BLaER1 treated with 17β-estradiol and CSF1 and Interleukin-3, amounts not matched to agents 10 nM and 100 nM (cell line): ENCODE results near the gene ANP32B.
"Not testable (repeated sequence)": the region's sequence is repeated elsewhere in the genome, so short reads cannot be mapped to it uniquely, and the experiment has no call there.

Experiments
- H3K27ac ChIP-seq, 11 experiments: shearing (Covaris generic); formaldehyde crosslinking; 2 replicates each; pipeline ENCODE4 v1.8.1; 2022
- H3K27me3 ChIP-seq, 11 experiments: shearing (Covaris generic); formaldehyde crosslinking; 2 replicates each; pipeline ENCODE4 v1.8.1; 2022
- H3K36me3 ChIP-seq, 11 experiments: shearing (Covaris generic); formaldehyde crosslinking; 2 replicates each; pipeline ENCODE4 v1.8.1; 2022
- H3K4me1 ChIP-seq, 10 experiments: shearing (Covaris generic); formaldehyde crosslinking; 2 replicates each; pipeline ENCODE4 v1.8.1; 2022
- H3K4me2 ChIP-seq, 11 experiments: shearing (Covaris generic); formaldehyde crosslinking; 2 replicates each; pipeline ENCODE4 v1.8.1; 2022
- H3K4me3 ChIP-seq, 10 experiments: shearing (Covaris generic); formaldehyde crosslinking; 2 replicates each; pipeline ENCODE4 v1.8.1; 2022
- H3K9ac ChIP-seq, 11 experiments: shearing (Covaris generic); formaldehyde crosslinking; 2 replicates each; pipeline ENCODE4 v1.8.1; 2022
- H3K9me3 ChIP-seq, 11 experiments: shearing (Covaris generic); formaldehyde crosslinking; replicated peaks in 1 of 11; 2 replicates each; pipeline ENCODE4 v1.8.1; 2022
- H4K20me1 ChIP-seq, 11 experiments: shearing (Covaris generic); formaldehyde crosslinking; 2 replicates each; pipeline ENCODE4 v1.8.1; 2022
- Cebpa-rat ChIP-seq, 11 experiments: shearing (Covaris generic); IDR thresholded peaks; 2 replicates each; pipeline ENCODE4 v1.8.1; 2022

The ANP32B gene

GRCh38 chr9:97943308-97943855, 39.8 kb upstream of the ANP32B start:
- no peak for TF ChIP-seq Cebpa-rat (IDR thresholded peaks at IDR 0.05)
- Histone ChIP-seq H3K27me3 (no peaks in the 10 kb centered on the region), H3K4me2 (no peak overlapping the region), H3K9ac (no peak overlapping the region), H3K27ac (no peak overlapping the region), H3K9me3 (no peaks in the 10 kb centered on the region), H3K36me3 (no peaks in the 10 kb centered on the region), H3K4me1 (peaks cover under 1 to 3% (median 2%) of the 10 kb centered on the region in 10 experiments; a peak in 16 of 20 replicates), H3K4me3 (no peak overlapping the region), H4K20me1 (no peaks in the 10 kb centered on the region)

- Histone ChIP-seq H3K4me3 (no peak overlapping the region), H3K36me3 (no peaks in the 10 kb centered on the region), H3K4me2 (no peak overlapping the region), H3K9me3 (no peaks in the 10 kb centered on the region), H3K4me1 (no peaks in the 10 kb centered on the region), H3K27ac (no peak overlapping the region), H3K9ac (no peak overlapping the region), H3K27me3 (no peaks in the 10 kb centered on the region), H4K20me1 (no peaks in the 10 kb centered on the region)
- TF ChIP-seq Cebpa-rat (IDR thresholded peaks at IDR 0.05) = no peak
Observed at GRCh38 chr9:97944612-97945011, 38.5 kb upstream of the ANP32B start.

- H3K36me3 ChIP-seq, H3K4me2 ChIP-seq, H3K9ac ChIP-seq, H3K4me1 ChIP-seq, H3K9me3 ChIP-seq, H4K20me1 ChIP-seq, H3K27me3 ChIP-seq, H3K27ac ChIP-seq, H3K4me3 ChIP-seq: not testable (repeated sequence)
Observed at GRCh38 chr9:97945470-97945869, 37.7 kb upstream of the ANP32B start.

- not testable (repeated sequence) for H3K4me1 ChIP-seq, H3K36me3 ChIP-seq, H3K9ac ChIP-seq, H4K20me1 ChIP-seq, H3K27me3 ChIP-seq, H3K4me2 ChIP-seq, H3K27ac ChIP-seq, H3K4me3 ChIP-seq, H3K9me3 ChIP-seq
Observed at GRCh38 chr9:97947094-97947493, 36.0 kb upstream of the ANP32B start.

GRCh38 chr9:97950873-97951272, 32.3 kb upstream of the ANP32B start:
- not testable (repeated sequence) for H3K27me3 ChIP-seq, H4K20me1 ChIP-seq, H3K36me3 ChIP-seq, H3K4me2 ChIP-seq, H3K9me3 ChIP-seq, H3K9ac ChIP-seq, H3K27ac ChIP-seq, H3K4me3 ChIP-seq, H3K4me1 ChIP-seq

- peaks cover 0 to 8% (median 4%) of the 10 kb centered on the region in 11 experiments; a peak in 4 of 22 replicates for H3K9me3 ChIP-seq
- H4K20me1 ChIP-seq = no peaks in the 10 kb centered on the region
- no peaks in the 10 kb centered on the region for H3K4me1 ChIP-seq
- H3K9ac ChIP-seq = no peak overlapping the region
- no peak overlapping the region for H3K27ac ChIP-seq
- H3K36me3 ChIP-seq = no peaks in the 10 kb centered on the region
- H3K4me2 ChIP-seq = no peak overlapping the region
- no peaks in the 10 kb centered on the region for H3K27me3 ChIP-seq
- TF ChIP-seq Cebpa-rat (IDR thresholded peaks at IDR 0.05) = no peak
- no peak overlapping the region for H3K4me3 ChIP-seq
Observed at GRCh38 chr9:97954550-97954989, 28.6 kb upstream of the ANP32B start.

GRCh38 chr9:97956331-97956730, 26.8 kb upstream of the ANP32B start:
- Histone ChIP-seq H3K4me1 (no peaks in the 10 kb centered on the region), H3K36me3 (no peaks in the 10 kb centered on the region), H3K9me3 (peaks cover 0 to under 1% (median 0%) of the 10 kb centered on the region in 11 experiments; a peak in 1 of 22 replicates), H3K27ac (no peak overlapping the region), H3K4me2 (no peak overlapping the region), H3K27me3 (no peaks in the 10 kb centered on the region), H4K20me1 (no peaks in the 10 kb centered on the region), H3K4me3 (no peak overlapping the region), H3K9ac (no peak overlapping the region)
- no peak for TF ChIP-seq Cebpa-rat (IDR thresholded peaks at IDR 0.05)

GRCh38 chr9:97958812-97959511, 24.2 kb upstream of the ANP32B start:
- Histone ChIP-seq H3K27ac (no peak overlapping the region), H3K27me3 (no peaks in the 10 kb centered on the region), H3K9ac (no peak overlapping the region), H3K9me3 (no peaks in the 10 kb centered on the region), H3K4me2 (no peak overlapping the region), H3K4me3 (no peak overlapping the region), H4K20me1 (no peaks in the 10 kb centered on the region), H3K36me3 (no peaks in the 10 kb centered on the region), H3K4me1 (no peaks in the 10 kb centered on the region)
- TF ChIP-seq Cebpa-rat (IDR thresholded peaks at IDR 0.05) = no peak

- H4K20me1 ChIP-seq = no peaks in the 10 kb centered on the region
Observed at GRCh38 chr9:97959585-97959984, 23.6 kb upstream of the ANP32B start.

GRCh38 chr9:97960678-97961328, 22.3 kb upstream of the ANP32B start:
- not testable (repeated sequence) for H3K4me1 ChIP-seq, H3K4me2 ChIP-seq, H3K9ac ChIP-seq, H4K20me1 ChIP-seq, H3K27ac ChIP-seq, H3K9me3 ChIP-seq, H3K36me3 ChIP-seq, H3K27me3 ChIP-seq, H3K4me3 ChIP-seq

More at GRCh38 chr9:97959585-97959984, 23.6 kb upstream of the ANP32B start:
- no peaks in the 10 kb centered on the region for H3K27me3 ChIP-seq
- no peaks in the 10 kb centered on the region for H3K36me3 ChIP-seq
- no peak overlapping the region for H3K4me2 ChIP-seq
- no peaks in the 10 kb centered on the region for H3K4me1 ChIP-seq
- TF ChIP-seq Cebpa-rat (IDR thresholded peaks at IDR 0.05) = no peak
- H3K9me3 ChIP-seq = no peaks in the 10 kb centered on the region
- no peak overlapping the region for H3K4me3 ChIP-seq
- H3K27ac ChIP-seq = no peak overlapping the region
- no peak overlapping the region for H3K9ac ChIP-seq
